ENCODE results near the gene LRRC41. TPM values are rescaled to one million over a fixed set of nuclear protein-coding genes. Genes with fewer than 3 reads are reported as not detected.
"Not testable (repeated sequence)": the region's sequence is repeated elsewhere in the genome, so short reads cannot be mapped to it uniquely, and the experiment has no call there.

The LRRC41 gene
- total RNA-seq, 1 donor from 2014 or later = 82.9 TPM

DNA sequence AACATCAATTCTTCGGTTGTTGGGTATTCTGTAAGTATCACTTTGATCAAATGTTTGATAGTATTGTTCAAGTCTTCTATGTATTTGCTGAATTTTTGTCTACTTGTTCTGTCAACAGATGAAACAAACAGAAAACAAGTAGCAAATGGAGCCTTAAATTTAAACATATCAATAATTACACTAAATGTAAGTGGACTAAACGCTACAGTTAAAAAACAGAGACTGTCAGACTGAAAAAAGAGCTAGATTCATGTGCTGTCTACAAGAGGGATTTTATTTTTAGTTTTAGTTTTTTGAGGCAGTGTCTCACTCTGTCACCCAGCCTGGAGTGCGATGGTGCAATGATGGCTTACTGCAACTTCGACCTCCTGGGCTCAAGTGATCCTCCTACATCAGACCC is 66.5 kb downstream of the LRRC41 start:
- H3K4me1 Mint-ChIP-seq (ENCODE audit: low read depth) = peaks cover 8% of the 10 kb centered on the region
- H3K36me3 Mint-ChIP-seq (ENCODE audit: low read depth) = peaks cover 2% of the 10 kb centered on the region

DNA sequence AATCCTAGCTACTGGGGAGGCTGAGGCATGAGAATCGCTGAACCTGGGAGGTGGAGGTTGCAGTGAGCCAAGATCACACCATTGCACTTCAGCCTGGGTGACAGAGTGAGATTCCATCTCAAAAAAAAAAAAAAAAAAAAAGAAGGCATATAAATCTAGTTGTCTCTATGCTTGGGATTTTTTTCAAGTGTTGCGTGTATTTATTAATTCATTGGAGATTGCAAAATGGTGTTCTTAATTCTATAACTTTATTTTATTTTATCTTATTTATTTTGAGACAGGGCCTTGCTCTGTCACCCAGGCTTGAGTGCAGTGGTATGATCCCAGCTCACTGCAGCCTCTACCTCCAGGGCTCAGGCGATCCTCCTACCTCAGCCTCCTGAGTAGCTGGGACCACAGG is 72.2 kb downstream of the LRRC41 start:
- H3K27me3 Mint-ChIP-seq (ENCODE audit: low read depth); H3K4me3 Mint-ChIP-seq (ENCODE audit: unreplicated experiment); H3K36me3 Mint-ChIP-seq (ENCODE audit: low read depth); H3K9me3 Mint-ChIP-seq (ENCODE audit: low read depth); H3K4me1 Mint-ChIP-seq (ENCODE audit: low read depth); DNase-seq (ENCODE audit: low spot score); H3K27ac Mint-ChIP-seq (ENCODE audit: unreplicated experiment): not testable (repeated sequence)

More for the DNA sequence above, 66.5 kb downstream of the LRRC41 start:
- TF ChIP-seq, protein P1, sequence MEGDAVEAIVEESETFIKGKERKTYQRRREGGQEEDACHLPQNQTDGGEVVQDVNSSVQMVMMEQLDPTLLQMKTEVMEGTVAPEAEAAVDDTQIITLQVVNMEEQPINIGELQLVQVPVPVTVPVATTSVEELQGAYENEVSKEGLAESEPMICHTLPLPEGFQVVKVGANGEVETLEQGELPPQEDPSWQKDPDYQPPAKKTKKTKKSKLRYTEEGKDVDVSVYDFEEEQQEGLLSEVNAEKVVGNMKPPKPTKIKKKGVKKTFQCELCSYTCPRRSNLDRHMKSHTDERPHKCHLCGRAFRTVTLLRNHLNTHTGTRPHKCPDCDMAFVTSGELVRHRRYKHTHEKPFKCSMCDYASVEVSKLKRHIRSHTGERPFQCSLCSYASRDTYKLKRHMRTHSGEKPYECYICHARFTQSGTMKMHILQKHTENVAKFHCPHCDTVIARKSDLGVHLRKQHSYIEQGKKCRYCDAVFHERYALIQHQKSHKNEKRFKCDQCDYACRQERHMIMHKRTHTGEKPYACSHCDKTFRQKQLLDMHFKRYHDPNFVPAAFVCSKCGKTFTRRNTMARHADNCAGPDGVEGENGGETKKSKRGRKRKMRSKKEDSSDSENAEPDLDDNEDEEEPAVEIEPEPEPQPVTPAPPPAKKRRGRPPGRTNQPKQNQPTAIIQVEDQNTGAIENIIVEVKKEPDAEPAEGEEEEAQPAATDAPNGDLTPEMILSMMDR (IDR thresholded peaks at IDR 0.05) = no peak
- Mint-ChIP-seq H3K27ac (ENCODE audit: unreplicated experiment) (no peak overlapping the region), H3K9me3 (ENCODE audit: low read depth) (peaks cover 9% of the 10 kb centered on the region), H3K27me3 (ENCODE audit: low read depth) (no peaks in the 10 kb centered on the region), H3K4me3 (ENCODE audit: unreplicated experiment) (no peak overlapping the region)
- DNase-seq (ENCODE audit: low spot score) = no peak

Other genes starting within 250 kb of the LRRC41 start
- gene PIK3R3, start 171.0 kb downstream of the LRRC41 start, total RNA-seq = 21.1 to 36.3 TPM (median 23.4 TPM) in 3 replicates
- gene TSPAN1, start 128.5 kb downstream of the LRRC41 start, total RNA-seq = 1.4 to 2.1 TPM (median 1.6 TPM) in 3 replicates
- gene P3R3URF, start 127.1 kb downstream of the LRRC41 start, total RNA-seq = not detected in 3 replicates
- 84.9 to 104 TPM (median 89.1 TPM) in 3 replicates for gene POMGNT1, start 105.2 kb downstream of the LRRC41 start, total RNA-seq
- gene LURAP1, start 100.3 kb downstream of the LRRC41 start, total RNA-seq = 3.8 to 4.1 TPM (median 4.0 TPM) in 3 replicates
- gene RAD54L, start 55.9 kb downstream of the LRRC41 start, total RNA-seq = 2.6 to 9.9 TPM (median 2.7 TPM) in 3 replicates
- 167 to 194 TPM (median 168 TPM) in 3 replicates for gene UQCRH, start 82 bp upstream of the LRRC41 start, total RNA-seq
- gene NSUN4, start 37.2 kb upstream of the LRRC41 start, total RNA-seq = 21.2 to 23.5 TPM (median 23.4 TPM) in 3 replicates
- 7.0 to 15.0 TPM (median 14.1 TPM) in 3 replicates for gene FAAH, start 90.7 kb upstream of the LRRC41 start, total RNA-seq
- gene DMBX1, start 186.2 kb upstream of the LRRC41 start, total RNA-seq = not detected in 3 replicates
- not detected in 3 replicates for gene KNCN, start 248.0 kb upstream of the LRRC41 start, total RNA-seq

All from chondrocyte (in vitro differentiated cells).